Activated T-cell treated with anti-CD3 and anti-CD28 coated beads, Interleukin-2, amount 50 U/mL, for 4 hours (primary cell): ENCODE results near the gene ROPN1L. TPM values are rescaled to one million over a fixed set of nuclear protein-coding genes. Genes with fewer than 3 reads are reported as not detected.
"Not testable (repeated sequence)": the region's sequence is repeated elsewhere in the genome, so short reads cannot be mapped to it uniquely, and the experiment has no call there.

ENCODE experiments used
- ATAC-seq, 2 donors: fragments of 200-7000 bp; cut with Tn5 transposase; one replicate each; pipeline ENCODE4 v1.10.0; 2021
- DNase-seq: peaks from one replicate; pipeline ENCODE4 v3.0.0-alpha.2; 2020
- H3K27me3 Mint-ChIP-seq: one replicate; pipeline ENCODE4 v1.8.0; 2021; ENCODE audit warnings: low read depth, mixed read lengths
- H3K36me3 Mint-ChIP-seq: one replicate; pipeline ENCODE4 v1.8.0; 2022; ENCODE audit warnings: mixed read lengths; ENCODE audit not compliant: insufficient read depth
- H3K4me1 Mint-ChIP-seq: one replicate; pipeline ENCODE4 v1.8.0; 2021; ENCODE audit warnings: low read depth, mixed read lengths
- H3K4me3 Mint-ChIP-seq: one replicate; pipeline ENCODE4 v1.8.0; 2021; ENCODE audit warnings: mild to moderate bottlenecking, moderate library complexity, mixed read lengths
- H3K9me3 Mint-ChIP-seq: one replicate; pipeline ENCODE4 v1.8.0; 2021; ENCODE audit warnings: mixed read lengths
- total RNA-seq, 3 donors: library from RNA; stranded (reverse); gene quantifications; one replicate each; pipeline ENCODE4 v1.2.1, GENCODE V29; 2021

ROPN1L gene
- total RNA-seq, 3 donors from 2014 or later = 0.18 TPM; not detected in 2

- Mint-ChIP-seq H3K4me3 (no peak overlapping the region), H3K36me3 (no peaks in the 10 kb centered on the region), H3K27me3 (peaks cover 2% of the 10 kb centered on the region), H3K4me1 (peaks cover 20% of the 10 kb centered on the region), H3K9me3 (no peaks in the 10 kb centered on the region)
- ATAC-seq (no peak), DNase-seq (no peak)
Measured at GRCh38 chr5:10485897-10486296, 44.2 kb downstream of the ROPN1L start.

DNA sequence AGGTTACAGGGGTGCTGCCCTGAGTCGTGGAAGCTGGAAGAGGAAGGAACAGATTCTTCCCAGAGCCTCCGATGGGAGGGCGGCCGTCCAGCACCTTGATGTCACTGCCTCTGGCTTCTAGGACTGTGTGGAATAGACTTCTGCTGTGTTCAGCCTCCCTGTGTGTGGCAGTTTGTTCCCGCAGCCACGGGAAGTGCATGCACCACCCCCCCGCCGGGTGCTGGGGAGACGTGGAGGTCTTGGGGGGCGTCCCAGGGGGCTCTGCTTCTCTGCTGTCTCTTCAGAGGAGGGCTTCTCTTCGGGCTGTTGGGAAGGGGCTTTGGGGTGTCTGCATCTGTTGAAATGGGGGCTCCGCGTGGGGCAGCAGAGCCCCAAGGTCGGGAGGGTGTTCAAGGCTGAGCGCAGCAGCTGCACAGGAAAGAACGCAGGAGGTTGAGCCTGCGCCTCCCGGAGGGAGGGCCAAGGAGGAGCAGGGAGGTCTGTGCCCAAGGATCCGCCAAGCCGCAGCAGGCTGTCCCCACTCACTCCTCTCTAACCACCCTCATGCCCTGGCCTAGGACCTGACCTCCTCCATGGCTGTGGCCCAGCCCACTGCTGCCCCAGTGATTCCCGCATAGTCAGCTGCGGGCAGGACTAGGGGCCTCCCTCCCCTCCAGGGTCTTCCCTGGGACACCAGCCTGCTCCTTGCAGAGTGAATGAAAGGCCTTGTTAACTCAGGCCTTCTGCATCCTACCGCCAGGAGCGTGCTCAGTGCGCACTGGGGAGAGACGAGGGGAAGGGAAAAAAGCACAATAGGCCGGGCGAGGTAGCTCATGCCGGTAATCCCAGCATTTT is 45.0 kb downstream of the ROPN1L start:
- ATAC-seq (no peak), DNase-seq (no peak)
- H3K9me3 Mint-ChIP-seq = no peaks in the 10 kb centered on the region
- H3K27me3 Mint-ChIP-seq = peaks cover 2% of the 10 kb centered on the region
- no peaks in the 10 kb centered on the region for H3K36me3 Mint-ChIP-seq
- H3K4me3 Mint-ChIP-seq = no peak overlapping the region
- peaks cover 22% of the 10 kb centered on the region for H3K4me1 Mint-ChIP-seq

GRCh38 chr5:10488144-10488543 is 46.5 kb downstream of the ROPN1L start:
- Mint-ChIP-seq H3K36me3 (no peaks in the 10 kb centered on the region), H3K9me3 (no peaks in the 10 kb centered on the region), H3K27me3 (peaks cover 2% of the 10 kb centered on the region), H3K4me3 (no peak overlapping the region), H3K4me1 (peaks cover 22% of the 10 kb centered on the region)
- ATAC-seq (no peak), DNase-seq (no peak)

DNA sequence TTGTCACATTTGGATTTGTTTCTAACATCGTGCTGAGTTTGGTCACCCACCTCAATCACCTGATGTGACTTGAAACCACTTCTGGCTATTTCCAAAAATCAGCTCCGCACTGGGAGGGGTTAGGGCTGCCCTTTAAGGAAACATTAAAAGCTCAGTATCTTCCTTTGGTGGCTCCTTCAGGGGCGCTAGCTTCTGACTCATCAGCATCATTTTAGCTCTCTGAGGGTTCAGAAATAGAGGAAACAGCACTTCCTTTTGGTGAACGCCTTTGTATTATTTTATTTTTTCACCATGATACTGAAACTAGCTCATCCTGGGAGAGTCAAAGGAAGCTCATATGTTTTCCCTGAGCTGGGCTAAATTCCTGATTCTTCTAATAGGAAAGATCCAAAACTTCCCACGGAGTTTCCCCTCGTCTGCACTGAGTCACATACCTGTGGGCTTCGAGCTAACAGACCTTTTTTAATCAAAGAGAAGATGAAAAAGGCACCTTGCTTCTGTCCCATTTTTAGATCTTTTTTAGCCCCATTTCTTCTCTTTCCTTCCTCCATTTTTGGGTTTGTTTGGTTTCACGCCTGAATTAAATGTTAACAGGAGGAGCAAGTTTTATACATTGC is 48.2 kb downstream of the ROPN1L start:
- Mint-ChIP-seq H3K27me3 (peaks cover 2% of the 10 kb centered on the region), H3K36me3 (no peaks in the 10 kb centered on the region), H3K4me3 (no peak overlapping the region), H3K4me1 (peaks cover 22% of the 10 kb centered on the region), H3K9me3 (peaks cover 10% of the 10 kb centered on the region)
- no peak for DNase-seq
- ATAC-seq = peak; percentile 56 to 74

- Mint-ChIP-seq H3K9me3 (peaks cover 12% of the 10 kb centered on the region), H3K4me3 (no peak overlapping the region), H3K27me3 (peaks cover 2% of the 10 kb centered on the region), H3K36me3 (no peaks in the 10 kb centered on the region), H3K4me1 (peaks cover 20% of the 10 kb centered on the region)
- ATAC-seq (no peak), DNase-seq (no peak)
Measured at GRCh38 chr5:10490927-10491672, 49.4 kb downstream of the ROPN1L start.

DNA sequence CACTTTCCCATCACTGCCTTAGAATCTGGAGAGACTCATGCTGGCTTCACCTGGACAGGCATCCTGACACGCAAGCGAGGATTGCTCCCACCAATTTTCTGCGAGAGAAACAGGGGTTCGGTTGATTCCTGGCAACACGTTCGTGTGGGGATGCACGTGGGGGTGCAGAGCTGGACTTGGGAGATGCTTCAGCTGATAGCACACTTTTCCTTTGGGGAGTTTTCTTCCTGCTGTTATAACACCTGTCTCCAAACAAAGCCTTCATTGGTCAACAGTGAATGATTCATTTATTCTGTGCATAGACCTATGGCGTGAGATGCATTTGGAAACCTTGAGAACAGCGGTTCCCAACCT is 50.0 kb downstream of the ROPN1L start:
- peaks cover 1% of the 10 kb centered on the region for H3K27me3 Mint-ChIP-seq
- H3K9me3 Mint-ChIP-seq = peaks cover 12% of the 10 kb centered on the region
- peaks cover 20% of the 10 kb centered on the region for H3K4me1 Mint-ChIP-seq
- ATAC-seq (no peak), DNase-seq (no peak)
- no peaks in the 10 kb centered on the region for H3K36me3 Mint-ChIP-seq
- H3K4me3 Mint-ChIP-seq = no peak overlapping the region

DNA sequence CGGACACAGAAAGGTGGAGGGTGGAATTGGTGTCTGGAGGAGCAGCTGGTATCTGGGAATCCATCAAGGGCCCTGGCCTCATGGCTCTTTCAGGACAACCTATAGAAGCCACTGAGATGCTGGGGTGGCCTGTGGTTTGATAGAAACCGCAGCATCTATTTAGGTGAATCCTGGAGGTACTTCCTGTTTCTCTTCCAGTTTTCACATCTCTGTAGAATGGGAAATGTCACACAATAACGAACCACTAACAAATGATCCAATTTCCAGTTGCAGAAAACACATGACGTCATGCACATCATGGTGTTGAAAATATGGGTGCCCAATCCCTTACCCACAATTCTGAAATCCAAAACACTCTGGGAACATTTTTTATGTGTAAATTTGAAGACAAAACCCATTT is 52.2 kb downstream of the ROPN1L start:
- ATAC-seq = no peak
- no peaks in the 10 kb centered on the region for H3K36me3 Mint-ChIP-seq

DNA sequence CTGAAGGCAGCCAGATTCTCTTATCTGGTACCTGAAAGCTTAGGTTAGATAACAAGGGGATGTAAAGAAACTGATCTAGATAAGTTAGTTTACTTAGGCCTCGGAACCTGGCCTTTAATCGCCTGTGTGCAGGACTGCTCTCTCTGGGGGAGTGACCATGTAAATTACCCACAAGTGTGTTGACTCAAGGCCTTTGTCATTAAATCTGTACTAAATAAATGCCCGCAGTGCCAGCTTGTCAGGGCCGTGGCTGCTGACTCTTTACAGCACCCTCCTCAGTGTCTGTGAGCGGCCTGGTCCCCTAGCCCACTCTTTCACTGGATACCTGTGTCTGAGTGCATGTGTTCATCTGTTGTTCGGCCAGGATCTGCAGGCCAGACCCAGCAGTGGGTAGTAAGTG is 52.8 kb downstream of the ROPN1L start:
- not testable (repeated sequence) for H3K36me3 Mint-ChIP-seq, DNase-seq, H3K4me3 Mint-ChIP-seq, ATAC-seq, H3K27me3 Mint-ChIP-seq
- Mint-ChIP-seq H3K9me3 (peaks cover 12% of the 10 kb centered on the region), H3K4me1 (peaks cover 14% of the 10 kb centered on the region)

More for the DNA sequence above, 52.2 kb downstream of the ROPN1L start:
- H3K4me1 Mint-ChIP-seq = peaks cover 17% of the 10 kb centered on the region
- H3K4me3 Mint-ChIP-seq = no peak overlapping the region
- DNase-seq = no peak
- no peaks in the 10 kb centered on the region for H3K27me3 Mint-ChIP-seq
- H3K9me3 Mint-ChIP-seq = peaks cover 12% of the 10 kb centered on the region

DNA sequence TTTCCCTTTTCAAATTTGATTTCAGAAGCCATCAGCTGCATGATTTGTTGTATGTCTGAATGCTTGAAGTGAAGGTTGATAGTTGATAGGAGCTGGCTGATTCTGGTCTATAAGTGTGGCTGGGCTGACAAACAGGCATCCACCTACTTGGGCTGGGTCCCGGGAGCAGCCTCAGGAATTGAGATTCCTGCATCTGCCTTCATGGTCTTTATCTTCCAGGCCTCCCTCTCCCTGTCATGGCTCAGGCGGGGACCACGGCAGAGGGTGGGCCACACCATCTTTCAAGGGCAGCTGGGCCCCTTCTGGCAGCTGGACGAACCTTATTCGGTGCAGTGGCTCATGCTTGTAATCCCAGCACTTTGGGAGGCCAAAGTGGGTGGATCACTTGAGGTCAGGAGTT is 55.9 kb downstream of the ROPN1L start:
- Mint-ChIP-seq H3K4me3 (no peak overlapping the region), H3K9me3 (peaks cover 12% of the 10 kb centered on the region), H3K27me3 (no peaks in the 10 kb centered on the region), H3K36me3 (no peaks in the 10 kb centered on the region), H3K4me1 (no peaks in the 10 kb centered on the region)
- DNase-seq (no peak), ATAC-seq (no peak)

DNA sequence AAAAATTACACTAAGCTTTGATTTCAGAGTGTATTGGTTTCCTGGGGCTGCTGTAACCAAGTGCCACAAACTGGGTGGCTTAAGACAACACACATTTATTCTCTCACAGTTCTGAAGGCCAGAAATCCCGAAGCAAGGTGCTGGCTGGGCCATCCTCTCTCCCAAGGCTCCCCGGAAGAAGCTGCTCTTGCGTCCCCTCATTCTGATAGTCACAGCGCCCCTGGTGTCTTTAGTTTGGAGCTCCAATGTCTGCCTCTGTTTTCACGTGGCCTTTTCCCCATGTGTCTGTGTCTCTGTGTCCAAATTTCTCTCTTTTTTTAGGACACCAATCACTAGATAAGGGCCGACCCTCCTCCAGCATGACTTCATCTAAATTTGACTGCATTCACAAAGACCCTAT is 56.7 kb downstream of the ROPN1L start:
- DNase-seq = no peak
- H3K4me1 Mint-ChIP-seq = no peaks in the 10 kb centered on the region
- no peaks in the 10 kb centered on the region for H3K27me3 Mint-ChIP-seq
- ATAC-seq = no peak
- H3K36me3 Mint-ChIP-seq = no peaks in the 10 kb centered on the region
- no peak overlapping the region for H3K4me3 Mint-ChIP-seq
- H3K9me3 Mint-ChIP-seq = peaks cover 12% of the 10 kb centered on the region

DNA sequence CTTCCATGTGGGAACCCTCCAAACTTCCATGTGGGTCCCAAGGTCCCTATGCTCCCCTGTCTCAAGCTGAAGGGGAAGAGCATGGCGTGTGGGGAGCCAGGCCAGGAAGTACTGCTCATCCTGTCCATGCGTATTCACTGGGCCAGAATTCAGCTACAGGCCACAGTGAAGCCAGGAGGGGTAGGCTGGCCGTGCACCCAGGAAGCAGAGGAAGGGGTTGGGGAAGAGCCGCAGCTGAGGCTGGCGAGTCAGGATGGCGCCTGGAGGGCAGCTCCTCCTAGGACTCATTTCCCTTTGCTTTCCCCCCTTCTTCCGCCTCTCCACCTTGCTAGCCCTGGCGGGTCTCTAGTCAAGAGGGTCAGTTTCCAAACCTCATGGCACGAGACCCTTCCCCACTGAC is 57.4 kb downstream of the ROPN1L start:
- no peak for DNase-seq
- no peak for ATAC-seq
- H3K9me3 Mint-ChIP-seq = peaks cover 10% of the 10 kb centered on the region
- no peaks in the 10 kb centered on the region for H3K27me3 Mint-ChIP-seq
- no peak overlapping the region for H3K4me3 Mint-ChIP-seq
- no peaks in the 10 kb centered on the region for H3K4me1 Mint-ChIP-seq
- H3K36me3 Mint-ChIP-seq = no peaks in the 10 kb centered on the region

- no peak for DNase-seq
- Mint-ChIP-seq H3K36me3 (no peaks in the 10 kb centered on the region), H3K27me3 (no peaks in the 10 kb centered on the region), H3K9me3 (peaks cover 3% of the 10 kb centered on the region), H3K4me3 (no peak overlapping the region), H3K4me1 (no peaks in the 10 kb centered on the region)
- ATAC-seq = no peak
Measured at GRCh38 chr5:10499776-10500175, 58.1 kb downstream of the ROPN1L start.

GRCh38 chr5:10500669-10501068 is 59.0 kb downstream of the ROPN1L start:
- H3K9me3 Mint-ChIP-seq = no peaks in the 10 kb centered on the region
- H3K4me1 Mint-ChIP-seq = no peaks in the 10 kb centered on the region
- H3K36me3 Mint-ChIP-seq = no peaks in the 10 kb centered on the region

GRCh38 chr5:10501554-10502075 is 59.9 kb downstream of the ROPN1L start:
- no peaks in the 10 kb centered on the region for H3K36me3 Mint-ChIP-seq
- H3K27me3 Mint-ChIP-seq = no peaks in the 10 kb centered on the region
- ATAC-seq (peak in 1 of 2 donors; percentile 18), DNase-seq (no peak)
- H3K9me3 Mint-ChIP-seq = no peaks in the 10 kb centered on the region
- no peak overlapping the region for H3K4me3 Mint-ChIP-seq
- no peaks in the 10 kb centered on the region for H3K4me1 Mint-ChIP-seq

More at GRCh38 chr5:10500669-10501068, 59.0 kb downstream of the ROPN1L start:
- H3K4me3 Mint-ChIP-seq = no peak overlapping the region
- no peak for DNase-seq
- no peak for ATAC-seq
- H3K27me3 Mint-ChIP-seq = no peaks in the 10 kb centered on the region
